Loucy (cell line): ENCODE data around the gene JPH2.

ENCODE experiments used
- H2AFZ ChIP-seq: fragments of 200-600 bp; sonication (generic); 2 replicates; pipeline ENCODE4 v1.6.0; 2016; ENCODE audit warnings: antibody characterized with exemption, mild to moderate bottlenecking, low read length, moderate library complexity
- H3F3A ChIP-seq: fragments of 200-600 bp; 2 replicates; pipeline ENCODE4 v1.6.0; 2016; ENCODE audit warnings: antibody characterized with exemption, low read depth, mild to moderate bottlenecking
- H3K27me3 ChIP-seq: fragments of 200-600 bp; sonication (generic); 2 replicates; pipeline ENCODE4 v1.6.1; 2014; ENCODE audit warnings: low read length, mild to moderate bottlenecking; ENCODE audit not compliant: insufficient read depth, poor library complexity, severe bottlenecking
- H3K36me3 ChIP-seq: fragments of 200-600 bp; sonication (generic); 2 replicates; pipeline ENCODE4 v1.6.1; 2016; ENCODE audit warnings: low read length; ENCODE audit not compliant: insufficient read depth
- H3K4me1 ChIP-seq: fragments of 200-600 bp; sonication (generic); 2 replicates; pipeline ENCODE4 v1.5.1; 2014; ENCODE audit warnings: low read length, mild to moderate bottlenecking; ENCODE audit not compliant: insufficient read depth, poor library complexity, severe bottlenecking
- H3K4me2 ChIP-seq: fragments of 200-600 bp; sonication (generic); 2 replicates; pipeline ENCODE4 v1.6.0; 2014; ENCODE audit warnings: antibody characterized with exemption, low read length, low read depth, mild to moderate bottlenecking; ENCODE audit not compliant: poor library complexity, severe bottlenecking
- H3K4me3 ChIP-seq: fragments of 200-600 bp; sonication (generic); 2 replicates; pipeline ENCODE4 v1.5.1; 2014; ENCODE audit warnings: low read length, mild to moderate bottlenecking, mixed read lengths; ENCODE audit not compliant: poor library complexity, severe bottlenecking
- H3K79me2 ChIP-seq: fragments of 200-600 bp; sonication (generic); 2 replicates; pipeline ENCODE4 v1.6.1; 2014; ENCODE audit warnings: low read length; ENCODE audit not compliant: insufficient read depth
- H3K9ac ChIP-seq: fragments of 200-600 bp; sonication (generic); 2 replicates; pipeline ENCODE4 v1.6.0; 2014; ENCODE audit warnings: mild to moderate bottlenecking, low read depth, low read length, moderate library complexity; ENCODE audit not compliant: poor library complexity, severe bottlenecking
- H3K9me2 ChIP-seq: fragments of 200-600 bp; sonication (generic); replicated peaks from 2 replicates; pipeline ENCODE4 v1.6.1; 2016; ENCODE audit warnings: low read depth, low read length, mixed read lengths
- H3K9me3 ChIP-seq: fragments of 200-600 bp; sonication (generic); 2 replicates; pipeline ENCODE4 v1.6.1; 2014; ENCODE audit warnings: mild to moderate bottlenecking, antibody characterized with exemption, low read length, low read depth; ENCODE audit not compliant: insufficient read depth
- H4K20me1 ChIP-seq: fragments of 200-600 bp; sonication (generic); 2 replicates; pipeline ENCODE4 v1.6.0; 2014; ENCODE audit warnings: antibody characterized with exemption, low read length, mild to moderate bottlenecking; ENCODE audit not compliant: insufficient read depth, poor library complexity, severe bottlenecking
- CTCF ChIP-seq: fragments of 200-600 bp; sonication (generic); conservative IDR thresholded peaks from 2 replicates; pipeline ENCODE4 v1.5.1; 2014; ENCODE audit warnings: mild to moderate bottlenecking, antibody characterized with exemption, low read length
- EZH2phosphoT487 ChIP-seq: fragments of 200-600 bp; IDR thresholded peaks from 2 replicates; pipeline ENCODE4 v1.6.1; 2018; ENCODE audit warnings: antibody characterized with exemption, mild to moderate bottlenecking, moderate library complexity, borderline replicate concordance

Gene JPH2

GRCh38 chr20:44115762-44116644 is 71.0 kb downstream of the JPH2 start:
- Histone ChIP-seq H3K4me3 (no peak overlapping the region), H3K4me2 (no peak overlapping the region), H3K79me2 (no peaks in the 10 kb centered on the region), H3K27me3 (no peaks in the 10 kb centered on the region), H3K9me2 (no peaks in the 10 kb centered on the region), H3K36me3 (no peaks in the 10 kb centered on the region), H3K9me3 (no peaks in the 10 kb centered on the region), H3F3A (no peaks in the 10 kb centered on the region), H3K4me1 (no peaks in the 10 kb centered on the region), H4K20me1 (no peaks in the 10 kb centered on the region), H2AFZ (no peak overlapping the region), H3K9ac (no peak overlapping the region)
- TF ChIP-seq CTCF (no peak), EZH2phosphoT487 (no peak)

GRCh38 chr20:44115181-44115580 is 71.8 kb downstream of the JPH2 start:
- H3K9me2 ChIP-seq = no peaks in the 10 kb centered on the region
- TF ChIP-seq EZH2phosphoT487 (no peak), CTCF (no peak)
- no peak overlapping the region for H3K4me2 ChIP-seq
- H2AFZ ChIP-seq = no peak overlapping the region
- H3K9me3 ChIP-seq = no peaks in the 10 kb centered on the region
- no peak overlapping the region for H3K4me3 ChIP-seq
- no peaks in the 10 kb centered on the region for H4K20me1 ChIP-seq
- no peaks in the 10 kb centered on the region for H3K36me3 ChIP-seq
- H3K9ac ChIP-seq = no peak overlapping the region
- H3K79me2 ChIP-seq = no peaks in the 10 kb centered on the region
- H3K27me3 ChIP-seq = no peaks in the 10 kb centered on the region
- no peaks in the 10 kb centered on the region for H3K4me1 ChIP-seq
- no peaks in the 10 kb centered on the region for H3F3A ChIP-seq

- TF ChIP-seq CTCF (no peak), EZH2phosphoT487 (no peak)
- Histone ChIP-seq H3K36me3 (no peaks in the 10 kb centered on the region), H3K79me2 (no peaks in the 10 kb centered on the region), H3K4me2 (no peak overlapping the region), H3K9me2 (no peaks in the 10 kb centered on the region), H3K27me3 (no peaks in the 10 kb centered on the region), H3K4me3 (no peak overlapping the region), H3F3A (no peaks in the 10 kb centered on the region), H2AFZ (no peak overlapping the region), H3K9me3 (no peaks in the 10 kb centered on the region), H4K20me1 (no peaks in the 10 kb centered on the region), H3K4me1 (no peaks in the 10 kb centered on the region), H3K9ac (no peak overlapping the region)
Measured at GRCh38 chr20:44113618-44114376, 73.2 kb downstream of the JPH2 start.
